Activated T-cell treated with anti-CD3 and anti-CD28 coated beads for 48 hours (primary cell): ENCODE data around the gene TMEM132A.
A peak's percentile ranks its signal among the peaks of the same experiment; 100 is the strongest.
"Not testable (repeated sequence)": the region's sequence is repeated elsewhere in the genome, so short reads cannot be mapped to it uniquely, and the experiment has no call there.

Experiments
- DNase-seq: peaks from one replicate; pipeline ENCODE4 v3.0.0-alpha.2; 2020; ENCODE audit warnings: low read depth

TMEM132A gene

GRCh38 chr11:60905047-60905446 is 19.2 kb upstream of the TMEM132A start:
- no peak for DNase-seq

GRCh38 chr11:60905551-60906113 is 18.6 kb upstream of the TMEM132A start:
- no peak for DNase-seq

GRCh38 chr11:60906132-60906972 is 17.9 kb upstream of the TMEM132A start, which contains the start of gene PRPF19:
PRPF19 (minus strand) TSS chr11:60906585; CDS start chr11:60906382, 203 bp downstream.
- DNase-seq = peak; percentile 97

GRCh38 chr11:60908803-60909202 is 15.5 kb upstream of the TMEM132A start:
- no peak for DNase-seq

GRCh38 chr11:60909680-60910280 is 14.5 kb upstream of the TMEM132A start:
- not testable (repeated sequence) for DNase-seq

- DNase-seq = no peak
Measured at GRCh38 chr11:60910281-60910687, 14.0 kb upstream of the TMEM132A start.

- DNase-seq = no peak
Measured at GRCh38 chr11:60910711-60911380, 13.4 kb upstream of the TMEM132A start.

- DNase-seq = no peak
Measured at GRCh38 chr11:60912223-60912850, 11.9 kb upstream of the TMEM132A start.

- no peak for DNase-seq
Measured at GRCh38 chr11:60912851-60913528, 11.3 kb upstream of the TMEM132A start.

GRCh38 chr11:60913793-60914632 is 10.2 kb upstream of the TMEM132A start, which contains the start of gene TMEM109:
TMEM109 (plus strand) TSS chr11:60914158; CDS start chr11:60919694, 5,536 bp downstream.
- peak; percentile 85 for DNase-seq

- DNase-seq = peak; percentile 29
Measured at GRCh38 chr11:60914633-60915247, 9.5 kb upstream of the TMEM132A start.

- DNase-seq = peak; percentile 59
Measured at GRCh38 chr11:60915248-60915914, 8.9 kb upstream of the TMEM132A start.

- no peak for DNase-seq
Measured at GRCh38 chr11:60916669-60917206, 7.5 kb upstream of the TMEM132A start.

- no peak for DNase-seq
Measured at GRCh38 chr11:60917267-60917666, 7.0 kb upstream of the TMEM132A start.

- DNase-seq = no peak
Measured at GRCh38 chr11:60918251-60918938, 5.9 kb upstream of the TMEM132A start.

- DNase-seq = no peak
Measured at GRCh38 chr11:60918939-60919265, 5.4 kb upstream of the TMEM132A start.

- no peak for DNase-seq
Measured at GRCh38 chr11:60919320-60919719, 4.9 kb upstream of the TMEM132A start.

GRCh38 chr11:60919956-60920355 is 4.3 kb upstream of the TMEM132A start:
- no peak for DNase-seq

GRCh38 chr11:60921259-60921658 is 3.0 kb upstream of the TMEM132A start:
- DNase-seq = no peak
